Measurements from ENCODE around the gene KCNMB2.

- TF ChIP-seq, protein P1, sequence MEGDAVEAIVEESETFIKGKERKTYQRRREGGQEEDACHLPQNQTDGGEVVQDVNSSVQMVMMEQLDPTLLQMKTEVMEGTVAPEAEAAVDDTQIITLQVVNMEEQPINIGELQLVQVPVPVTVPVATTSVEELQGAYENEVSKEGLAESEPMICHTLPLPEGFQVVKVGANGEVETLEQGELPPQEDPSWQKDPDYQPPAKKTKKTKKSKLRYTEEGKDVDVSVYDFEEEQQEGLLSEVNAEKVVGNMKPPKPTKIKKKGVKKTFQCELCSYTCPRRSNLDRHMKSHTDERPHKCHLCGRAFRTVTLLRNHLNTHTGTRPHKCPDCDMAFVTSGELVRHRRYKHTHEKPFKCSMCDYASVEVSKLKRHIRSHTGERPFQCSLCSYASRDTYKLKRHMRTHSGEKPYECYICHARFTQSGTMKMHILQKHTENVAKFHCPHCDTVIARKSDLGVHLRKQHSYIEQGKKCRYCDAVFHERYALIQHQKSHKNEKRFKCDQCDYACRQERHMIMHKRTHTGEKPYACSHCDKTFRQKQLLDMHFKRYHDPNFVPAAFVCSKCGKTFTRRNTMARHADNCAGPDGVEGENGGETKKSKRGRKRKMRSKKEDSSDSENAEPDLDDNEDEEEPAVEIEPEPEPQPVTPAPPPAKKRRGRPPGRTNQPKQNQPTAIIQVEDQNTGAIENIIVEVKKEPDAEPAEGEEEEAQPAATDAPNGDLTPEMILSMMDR (conservative IDR thresholded peaks at IDR 0.05 in 1 of 2, IDR thresholded peaks at IDR 0.05 in 1 of 2; ENCODE audit: low read depth in 1 of 2, low read length in 2 of 2), result no peak
- TF ChIP-seq EZH2 (IDR thresholded peaks at IDR 0.05; ENCODE audit: low read length, missing control alignments), result no peak
These were observed 57.5 kb downstream of the KCNMB2 start for GRCh38 chr3:178593786-178594185.

All from fibroblast of lung (primary cell).